ENCODE results near the gene CEP295NL.

CEP295NL gene

DNA sequence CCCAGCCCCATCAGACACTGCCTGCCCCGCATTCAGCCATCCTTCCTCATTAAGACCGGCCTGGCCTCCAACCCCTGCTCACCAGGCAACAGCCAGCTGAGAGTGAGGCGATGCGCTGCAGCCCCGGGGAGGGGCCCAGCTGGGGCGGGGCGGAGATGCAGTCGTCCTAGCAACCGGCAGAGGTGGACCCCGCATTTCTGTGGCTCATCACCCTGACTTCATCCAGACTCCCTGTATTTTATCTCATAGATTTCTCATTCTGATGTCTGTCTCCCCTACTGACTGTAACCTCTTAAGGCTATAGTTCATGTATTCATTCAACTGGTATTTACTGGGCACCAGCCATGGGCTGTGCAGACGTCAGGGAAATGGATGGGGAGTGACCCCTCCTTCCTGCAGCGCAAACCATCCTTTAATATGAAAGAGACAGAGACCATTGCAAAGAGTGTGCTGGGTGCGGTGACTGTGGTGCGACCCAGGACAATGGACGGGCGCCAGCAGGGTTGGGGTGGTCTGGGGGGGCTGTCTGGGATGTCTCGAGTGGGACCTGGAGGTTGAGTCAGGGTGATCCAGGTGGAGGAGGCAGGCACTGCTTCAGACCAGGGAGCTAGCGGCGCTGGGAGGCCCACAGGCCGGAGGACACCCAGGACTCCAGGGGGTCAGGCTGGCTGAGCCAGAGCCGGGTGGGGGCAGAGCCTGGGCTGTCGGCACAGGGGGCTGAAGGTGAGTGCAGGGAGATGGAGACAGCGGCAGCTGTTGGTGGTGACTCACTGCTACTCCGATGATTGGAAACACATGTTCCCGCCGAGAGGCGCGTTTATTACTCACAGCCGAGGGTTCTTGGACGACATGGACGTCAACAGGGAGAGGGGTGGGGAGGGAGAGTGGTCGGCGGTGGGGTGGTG is 32.7 kb upstream of the CEP295NL start:
- DNase-seq = no peak
- H3K27ac Mint-ChIP-seq = no peak overlapping the region

DNA sequence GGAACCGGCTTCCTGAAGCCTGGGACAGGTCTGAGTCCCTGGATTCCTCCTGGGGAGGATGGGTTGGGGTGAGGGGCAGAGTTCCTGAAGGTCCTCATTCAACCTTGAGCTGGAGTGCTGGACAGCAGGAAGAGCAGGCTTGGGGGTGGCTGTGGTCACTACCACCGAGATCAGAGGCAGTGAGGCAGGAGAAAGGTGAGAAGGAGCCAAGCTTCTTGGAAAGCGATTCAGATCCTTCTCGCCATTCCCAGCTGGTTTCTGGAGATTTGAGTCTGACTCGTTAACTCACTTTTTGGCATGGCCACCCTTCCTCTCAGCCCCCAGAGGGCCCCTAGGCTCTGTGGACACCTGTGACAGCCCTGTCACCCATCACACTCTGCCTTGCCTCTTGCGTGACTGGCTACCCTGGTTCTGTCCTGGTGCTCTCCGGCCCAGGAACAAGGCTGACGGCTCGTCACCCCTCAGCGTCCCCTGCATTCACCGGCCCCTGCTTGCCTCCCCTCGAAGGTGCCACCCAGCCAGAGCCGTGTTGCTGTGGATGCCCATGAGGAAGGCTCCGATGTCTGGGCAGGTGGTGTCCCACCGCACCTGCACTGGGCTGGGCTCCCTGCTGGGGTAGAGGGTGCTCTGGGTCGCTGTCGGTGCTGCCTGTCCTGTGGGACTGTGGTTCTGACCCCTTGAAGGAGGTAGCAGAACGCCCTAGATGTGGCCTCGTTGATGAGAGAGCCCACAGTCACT is 31.8 kb upstream of the CEP295NL start:
- H3K36me3 Mint-ChIP-seq (ENCODE audit: low read depth) = no peaks in the 10 kb centered on the region
- H3K4me1 Mint-ChIP-seq = peaks cover 9% of the 10 kb centered on the region
- H3K4me3 Mint-ChIP-seq = no peak overlapping the region
- ATAC-seq = no peak
- H3K27me3 Mint-ChIP-seq = peaks cover 3% of the 10 kb centered on the region
- H3K9me3 Mint-ChIP-seq = no peaks in the 10 kb centered on the region
- no peak for DNase-seq
- no peak overlapping the region for H3K27ac Mint-ChIP-seq

More for the DNA sequence above, 32.7 kb upstream of the CEP295NL start:
- no peak for ATAC-seq
- Mint-ChIP-seq H3K4me3 (no peak overlapping the region), H3K36me3 (ENCODE audit: low read depth) (no peaks in the 10 kb centered on the region), H3K27me3 (peaks cover 3% of the 10 kb centered on the region), H3K9me3 (no peaks in the 10 kb centered on the region), H3K4me1 (peaks cover 9% of the 10 kb centered on the region)

DNA sequence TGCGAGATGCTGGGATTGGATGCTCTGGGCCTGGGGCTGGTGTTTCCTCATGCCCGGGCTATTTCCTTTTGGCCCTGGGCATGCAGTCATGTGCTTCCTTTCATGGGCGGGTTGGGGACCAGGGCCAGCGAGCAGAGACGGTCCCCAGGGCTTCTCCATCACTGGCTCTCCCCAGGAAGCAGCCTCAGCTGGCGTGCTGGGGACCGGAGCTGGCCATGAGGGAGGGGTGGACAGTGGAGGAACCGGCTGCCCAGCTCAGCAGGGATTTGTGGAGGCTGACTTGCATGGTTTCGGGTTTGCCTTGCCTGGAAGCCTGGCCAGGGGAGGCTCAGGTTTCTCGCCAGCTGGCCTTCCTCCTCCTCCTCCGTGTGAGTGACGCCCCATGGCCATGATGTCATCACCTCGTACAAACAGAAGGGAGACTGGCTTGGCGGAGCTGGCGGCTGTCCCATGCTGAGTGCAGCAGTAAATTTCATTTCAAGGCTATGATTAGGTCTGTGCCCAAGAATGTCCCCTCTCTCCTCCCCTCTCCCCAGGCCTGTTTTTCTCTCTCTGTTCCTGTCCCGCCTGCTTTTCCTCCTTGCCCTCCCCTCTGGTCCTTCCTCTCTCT is 31.1 kb upstream of the CEP295NL start:
- Mint-ChIP-seq H3K27me3 (peaks cover 3% of the 10 kb centered on the region), H3K4me3 (no peak overlapping the region), H3K4me1 (peaks cover 9% of the 10 kb centered on the region), H3K9me3 (no peaks in the 10 kb centered on the region), H3K27ac (no peak overlapping the region), H3K36me3 (ENCODE audit: low read depth) (no peaks in the 10 kb centered on the region)
- ATAC-seq (no peak), DNase-seq (no peak)

DNA sequence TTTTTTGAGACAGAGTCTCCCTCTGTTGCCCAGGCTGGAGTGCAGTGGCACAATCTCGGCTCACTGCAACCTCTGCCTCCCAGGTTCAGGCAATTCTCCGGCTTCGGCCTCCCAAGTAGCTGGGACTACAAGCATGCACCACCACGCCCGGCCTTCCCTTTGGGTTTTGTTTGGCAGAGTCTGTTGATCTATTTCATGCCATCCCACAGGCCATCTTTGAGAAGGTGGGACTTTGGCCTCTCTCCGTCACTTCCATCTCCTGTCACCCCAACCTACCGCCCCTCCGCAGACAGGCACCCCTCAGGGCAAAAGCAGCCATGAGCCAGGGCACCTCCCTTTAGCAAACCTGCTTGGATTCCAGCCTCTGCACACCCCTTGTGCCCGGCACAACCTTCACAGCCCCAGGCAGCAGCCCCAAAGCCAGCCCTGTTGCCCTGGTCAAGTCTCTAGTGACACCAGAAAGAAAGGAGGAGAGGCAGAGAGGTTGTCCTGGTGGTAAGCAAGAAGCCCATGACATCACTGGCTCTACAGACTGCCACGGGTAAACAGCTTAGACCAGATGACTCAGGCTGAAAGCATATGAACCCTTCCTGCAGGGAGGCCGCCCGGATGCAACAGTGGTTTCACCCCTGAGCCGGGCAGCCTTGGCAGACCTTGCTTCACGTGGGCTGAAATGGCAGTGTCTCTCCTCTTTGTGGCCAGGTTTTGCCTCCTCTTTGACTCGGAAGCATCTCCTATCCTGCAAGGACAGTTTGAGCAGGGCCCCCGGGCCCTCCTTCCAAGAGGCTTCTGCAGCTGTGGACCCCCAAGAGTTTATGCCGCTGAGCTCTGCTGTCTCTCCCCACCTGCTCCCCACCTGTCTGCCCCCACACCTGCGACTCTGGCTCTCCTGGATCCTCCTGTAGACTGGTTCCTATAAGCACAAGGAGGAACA is 30.3 kb upstream of the CEP295NL start:
- DNase-seq (peak; percentile 36), ATAC-seq (peak; percentile 90)
- Mint-ChIP-seq H3K27me3 (peaks cover 3% of the 10 kb centered on the region), H3K27ac (peak overlapping the region; percentile 43), H3K9me3 (no peaks in the 10 kb centered on the region), H3K4me1 (peaks cover 9% of the 10 kb centered on the region), H3K4me3 (no peak overlapping the region), H3K36me3 (ENCODE audit: low read depth) (no peaks in the 10 kb centered on the region)

DNA sequence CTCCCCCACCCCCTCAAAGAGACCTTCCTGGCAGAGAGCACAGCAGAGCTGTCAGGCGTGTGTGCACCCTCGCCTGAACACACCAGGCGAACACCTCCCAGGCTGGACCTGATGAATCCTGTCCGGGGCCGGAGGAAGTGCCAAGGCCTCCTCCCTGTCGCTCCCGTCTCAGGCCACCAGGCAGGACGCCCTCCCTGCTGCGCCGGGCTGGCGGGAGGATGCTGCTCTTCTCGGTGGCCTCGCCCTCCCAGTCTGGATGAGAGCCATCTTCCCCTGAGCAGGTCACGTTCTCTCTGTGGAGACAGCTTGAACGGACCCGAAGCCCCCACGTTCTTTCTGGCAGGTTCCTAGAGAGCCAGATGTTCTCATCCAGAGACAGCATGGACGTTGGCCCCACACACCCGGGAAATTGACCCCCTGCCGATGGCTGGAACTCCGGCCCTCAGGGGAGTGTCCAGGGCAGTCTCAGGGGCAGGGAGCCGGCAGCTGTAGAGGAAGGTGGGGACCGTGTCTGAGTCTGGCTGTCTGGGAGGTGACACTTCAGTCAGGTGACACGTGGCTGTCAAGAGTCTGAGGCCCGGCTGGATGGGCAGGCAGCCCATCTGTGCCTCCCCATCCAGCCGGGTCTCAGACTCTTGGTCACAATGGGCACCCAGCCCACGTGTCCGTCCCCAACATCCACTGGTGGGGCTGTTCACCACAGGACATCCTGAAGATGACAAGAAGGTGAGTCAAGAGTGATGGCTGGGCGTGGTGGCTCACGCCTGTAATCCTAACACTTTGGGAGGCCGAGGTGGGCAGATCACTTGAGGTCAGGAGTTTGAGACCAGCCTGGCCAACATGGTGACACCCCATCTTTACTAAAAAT is 27.1 kb upstream of the CEP295NL start:
- Mint-ChIP-seq H3K27ac (no peak overlapping the region), H3K36me3 (ENCODE audit: low read depth) (no peaks in the 10 kb centered on the region), H3K27me3 (peaks cover 11% of the 10 kb centered on the region), H3K4me3 (no peak overlapping the region), H3K4me1 (peaks cover 9% of the 10 kb centered on the region), H3K9me3 (no peaks in the 10 kb centered on the region)
- ATAC-seq (no peak), DNase-seq (no peak)

DNA sequence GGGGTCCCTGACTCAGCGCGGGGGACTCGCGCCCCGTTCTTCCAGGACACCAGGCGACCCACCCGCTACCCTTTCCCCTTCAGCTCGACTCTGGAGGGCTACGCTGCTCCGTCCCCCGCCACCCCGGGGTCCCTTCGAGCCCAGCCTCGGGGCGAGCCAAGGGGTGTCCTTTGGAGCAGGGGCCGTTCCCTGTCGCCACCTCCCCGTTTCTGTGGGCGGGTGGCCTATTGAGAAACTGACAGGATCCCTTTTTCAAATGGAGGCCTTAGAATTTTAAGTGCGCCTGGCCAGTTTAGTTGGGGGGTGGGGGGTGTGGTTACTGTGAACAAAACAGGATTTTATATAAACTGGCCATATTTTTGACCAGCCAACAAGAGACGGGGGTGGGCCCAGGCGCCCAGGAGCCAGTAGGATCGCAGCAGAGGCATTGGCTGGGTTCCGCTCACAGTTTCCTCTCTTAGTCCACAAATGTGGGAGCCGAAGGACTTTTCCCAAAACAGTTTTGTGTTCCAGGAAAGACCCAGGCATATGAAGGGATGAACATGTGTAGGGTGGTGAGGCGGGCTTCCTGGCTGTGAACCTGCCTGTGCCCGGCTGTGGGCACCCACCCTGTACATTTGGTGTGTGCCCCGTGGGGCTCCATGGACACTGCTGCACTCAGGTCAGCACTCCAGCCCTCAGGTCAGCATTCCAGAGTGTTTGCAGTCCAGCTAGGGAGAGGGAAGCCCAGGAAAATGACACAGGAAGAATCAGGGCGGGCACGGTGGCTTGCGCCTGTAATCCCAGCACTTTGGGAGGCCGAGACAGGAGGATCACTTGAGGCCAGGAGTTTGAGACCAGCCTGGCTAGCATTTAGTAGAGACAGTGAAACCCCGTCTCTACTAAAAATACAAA is 22.9 kb upstream of the CEP295NL start:
- Mint-ChIP-seq H3K9me3 (no peaks in the 10 kb centered on the region), H3K27ac (no peak overlapping the region), H3K36me3 (ENCODE audit: low read depth) (no peaks in the 10 kb centered on the region), H3K4me1 (peaks cover 11% of the 10 kb centered on the region), H3K4me3 (no peak overlapping the region), H3K27me3 (peaks cover 16% of the 10 kb centered on the region)
- DNase-seq (no peak), ATAC-seq (no peak)

DNA sequence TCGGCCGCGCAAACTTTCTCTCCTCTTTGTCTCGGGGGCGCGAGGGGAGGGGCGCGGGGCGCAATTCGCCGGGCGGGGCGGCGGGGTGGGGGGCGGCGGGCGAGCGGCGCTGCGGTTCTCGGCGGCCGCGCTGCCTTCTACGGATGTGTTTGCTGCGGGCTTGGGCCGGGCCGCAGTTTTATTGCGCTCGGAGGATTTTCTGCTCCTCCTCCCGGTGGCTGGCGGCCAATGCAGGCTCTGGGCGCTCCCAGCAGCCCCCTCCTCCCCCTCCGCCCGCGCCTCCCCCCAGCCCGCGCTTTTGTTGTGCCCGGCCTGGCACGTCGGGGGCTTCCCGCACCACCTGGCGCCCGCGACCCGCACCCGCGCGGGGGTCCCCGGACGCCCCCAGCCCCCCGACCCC is 22.2 kb upstream of the CEP295NL start, which contains the start of gene TIMP2:
TIMP2 (minus strand) TSS at position 154 of the 400 bp plus-strand sequence. CDS start 299 bp downstream, outside the sequence.
- Mint-ChIP-seq H3K27me3 (peaks cover 16% of the 10 kb centered on the region), H3K9me3 (no peaks in the 10 kb centered on the region), H3K4me3 (peak within 1 kb of the TSS; percentile 54), H3K27ac (no peak within 1 kb of the TSS), H3K4me1 (peaks cover 11% of the 10 kb centered on the region), H3K36me3 (ENCODE audit: low read depth) (no peaks in the 10 kb centered on the region)
- peak; percentile 62 for DNase-seq
- ATAC-seq = peak; percentile 47

DNA sequence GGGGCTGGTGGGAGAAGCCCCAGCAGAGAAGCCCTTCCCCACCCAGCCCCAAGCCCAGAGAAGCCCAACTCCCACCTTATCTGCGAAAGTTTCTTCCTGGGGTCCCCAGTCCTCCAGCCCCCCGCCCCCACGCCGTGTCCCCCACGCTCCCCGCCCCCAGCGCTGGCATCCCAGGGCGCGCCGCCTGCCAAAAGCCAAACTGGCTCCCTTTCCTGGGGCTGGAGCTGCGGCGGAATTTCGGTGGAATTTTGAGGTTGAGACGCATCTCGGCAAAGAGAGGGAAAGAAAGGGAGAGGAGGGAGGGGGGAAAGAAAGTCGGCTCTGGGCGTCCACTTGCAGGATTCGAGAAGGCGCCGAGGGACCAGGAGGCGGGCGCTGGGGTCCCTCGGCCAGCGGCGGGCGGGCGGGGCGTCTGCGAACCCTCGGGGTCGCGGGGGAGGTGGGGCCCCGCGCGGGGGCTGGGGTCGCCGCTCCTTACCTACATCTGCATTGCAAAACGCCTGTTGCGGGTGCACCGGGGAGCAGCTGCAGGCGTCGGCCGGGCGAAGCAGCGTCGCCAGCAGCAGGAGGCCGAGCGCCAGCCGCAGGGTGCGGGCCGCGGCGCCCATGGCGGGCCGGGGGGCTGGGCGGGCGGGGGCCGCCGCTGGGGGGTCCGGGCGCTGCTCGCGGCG is 21.6 kb upstream of the CEP295NL start:
- H3K4me3 Mint-ChIP-seq = no peak overlapping the region
- DNase-seq (no peak), ATAC-seq (no peak)
- H3K27ac Mint-ChIP-seq = no peak overlapping the region
- H3K9me3 Mint-ChIP-seq = no peaks in the 10 kb centered on the region
- H3K27me3 Mint-ChIP-seq = peaks cover 16% of the 10 kb centered on the region
- H3K4me1 Mint-ChIP-seq = peaks cover 11% of the 10 kb centered on the region
- H3K36me3 Mint-ChIP-seq (ENCODE audit: low read depth) = no peaks in the 10 kb centered on the region

DNA sequence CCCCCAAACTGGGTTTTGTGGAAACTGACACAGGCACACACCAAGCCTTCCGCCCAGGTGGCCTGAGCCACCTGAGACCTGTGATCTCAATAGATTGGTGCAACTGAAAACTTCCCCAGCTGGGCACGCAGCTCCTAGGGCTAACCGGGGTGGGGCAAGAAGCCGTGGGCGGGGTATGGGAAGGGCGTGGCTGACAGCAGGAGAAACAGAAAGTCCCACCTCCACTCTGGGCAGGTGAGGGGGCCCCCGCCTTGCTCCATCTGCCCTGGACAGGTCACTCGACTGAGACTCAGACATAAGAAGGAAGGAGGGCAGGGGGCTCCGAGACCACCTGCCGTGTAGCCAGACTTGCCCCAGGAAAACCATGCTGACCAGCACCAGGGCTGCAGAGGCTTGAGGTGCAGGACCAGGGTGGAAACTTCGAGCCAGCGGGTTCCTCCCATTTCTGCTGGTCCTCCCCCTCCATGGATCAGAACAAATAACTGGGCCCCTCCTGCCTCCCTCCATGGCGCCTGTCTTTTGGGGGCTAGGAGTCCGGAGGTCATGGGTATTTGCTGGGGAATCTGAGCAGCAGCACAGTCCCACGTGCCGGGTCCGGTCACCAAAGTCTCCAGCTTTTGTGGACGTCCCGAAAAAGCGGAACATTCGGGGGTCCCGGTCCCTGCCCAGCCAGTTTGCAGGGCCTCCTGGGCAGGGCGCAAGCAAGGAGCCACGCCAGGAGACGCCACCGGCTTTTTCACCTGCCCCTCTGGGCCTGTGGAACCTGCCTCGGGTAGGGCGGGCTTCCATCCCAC is 20.9 kb upstream of the CEP295NL start:
- DNase-seq = peak; percentile 63
- no peaks in the 10 kb centered on the region for H3K36me3 Mint-ChIP-seq (ENCODE audit: low read depth)
- ATAC-seq = peak; percentile 54

DNA sequence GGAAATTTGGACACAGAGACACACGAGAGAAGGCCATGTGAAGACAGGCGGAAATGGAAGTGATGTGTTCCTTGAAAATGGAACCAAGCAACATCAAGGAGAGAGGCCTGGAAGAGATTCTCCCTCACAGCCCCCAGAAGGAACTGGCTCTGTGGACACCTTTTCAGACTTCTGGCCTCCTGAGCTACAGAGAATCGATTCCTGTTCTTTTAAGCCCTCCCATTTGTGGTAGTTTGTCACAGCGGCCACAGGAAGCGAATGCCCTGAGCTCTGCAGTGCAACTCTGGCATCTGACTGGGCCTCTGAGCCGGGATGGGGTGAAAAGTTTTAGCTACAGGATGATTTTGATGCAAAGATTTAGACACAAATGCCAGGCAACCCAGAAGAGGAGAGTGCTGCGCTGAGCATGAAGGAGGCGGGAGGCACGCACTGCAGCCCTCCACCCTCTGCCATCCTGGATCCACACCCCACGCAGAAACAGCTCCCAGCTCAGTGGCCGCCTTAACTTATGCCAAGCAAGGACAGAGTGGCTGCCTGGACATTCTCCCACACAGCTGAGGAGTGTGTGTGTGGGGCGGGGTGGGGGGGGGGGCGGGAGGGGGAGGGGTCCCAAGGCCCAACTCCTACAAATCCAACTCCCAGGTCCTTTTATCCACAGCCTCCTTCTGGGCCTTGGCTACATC is 20.0 kb upstream of the CEP295NL start:
- Mint-ChIP-seq H3K36me3 (ENCODE audit: low read depth) (no peaks in the 10 kb centered on the region), H3K4me3 (no peak overlapping the region), H3K27ac (no peak overlapping the region), H3K4me1 (peaks cover 12% of the 10 kb centered on the region), H3K9me3 (no peaks in the 10 kb centered on the region), H3K27me3 (peaks cover 14% of the 10 kb centered on the region)
- no peak for DNase-seq
- ATAC-seq = no peak

More for the DNA sequence above, 20.9 kb upstream of the CEP295NL start:
- Mint-ChIP-seq H3K4me3 (peak overlapping the region; percentile 54), H3K4me1 (peaks cover 11% of the 10 kb centered on the region), H3K27me3 (peaks cover 16% of the 10 kb centered on the region), H3K9me3 (no peaks in the 10 kb centered on the region), H3K27ac (peak overlapping the region; percentile 52)

DNA sequence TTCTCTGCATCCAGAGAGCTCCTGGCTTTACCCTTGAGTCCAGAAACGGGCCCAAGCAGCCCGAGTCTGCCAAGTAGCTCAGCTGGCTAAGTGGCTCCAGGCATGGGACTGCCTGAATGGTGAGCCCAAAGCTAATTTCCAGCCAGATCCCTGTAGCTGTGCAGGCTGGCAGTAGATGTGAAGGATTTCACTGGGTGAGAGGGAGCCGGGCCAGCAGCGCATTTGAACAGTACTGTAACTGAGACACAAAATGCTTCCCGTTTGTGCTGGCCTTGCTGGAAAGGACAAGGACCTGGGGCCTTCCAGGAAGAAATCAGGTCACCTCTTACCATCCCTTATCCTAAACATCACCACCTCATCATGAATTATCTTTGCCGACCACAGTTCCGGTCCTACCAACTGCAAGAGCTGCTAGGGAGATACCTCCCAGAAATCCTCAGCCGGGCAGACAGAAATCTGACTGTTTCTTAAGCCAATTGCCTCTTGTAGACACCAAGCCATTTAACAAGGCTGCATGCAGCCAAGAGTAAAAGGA is 18.5 kb upstream of the CEP295NL start:
- Mint-ChIP-seq H3K9me3 (no peaks in the 10 kb centered on the region), H3K4me1 (peaks cover 20% of the 10 kb centered on the region), H3K4me3 (no peak overlapping the region), H3K27ac (no peak overlapping the region), H3K36me3 (ENCODE audit: low read depth) (no peaks in the 10 kb centered on the region), H3K27me3 (peaks cover 8% of the 10 kb centered on the region)
- ATAC-seq (no peak), DNase-seq (no peak)

Data from activated naive CD8-positive, alpha-beta T cell treated with anti-CD3 and anti-CD28 coated beads, Interleukin-2, amount 50 U/mL, for 24 hours (primary cell).